GM12872 (cell line): ENCODE data around the gene MGAT5B.

Source experiments
- TF ChIP-seq, protein P1 (sequence below): IDR thresholded peaks from 3 replicates; pipeline ENCODE4 v1.5.1; 2011; ENCODE audit warnings: low read depth, mild to moderate bottlenecking, low read length, moderate library complexity; ENCODE audit not compliant: insufficient read depth

MGAT5B gene

DNA sequence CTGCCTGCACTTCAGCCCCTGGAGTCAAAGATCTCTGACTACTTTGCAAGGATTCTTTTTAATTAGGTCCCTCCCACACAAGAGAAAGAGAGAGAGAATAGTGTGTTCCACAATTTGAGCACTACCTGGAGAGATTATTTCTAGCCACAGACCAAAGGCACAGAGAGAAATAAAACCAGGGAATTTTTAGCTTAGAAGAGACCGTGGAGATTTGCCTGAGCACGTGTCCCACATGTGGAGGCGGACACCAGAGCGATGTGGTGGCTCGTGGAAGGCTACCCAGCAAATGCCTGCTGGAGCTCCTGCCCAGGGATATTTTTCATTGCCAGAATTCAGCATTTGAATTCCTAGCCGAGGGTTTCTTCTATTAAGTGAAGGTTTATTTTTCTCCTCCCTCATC, 50.6 kb downstream of the MGAT5B start:
- TF ChIP-seq, protein P1, sequence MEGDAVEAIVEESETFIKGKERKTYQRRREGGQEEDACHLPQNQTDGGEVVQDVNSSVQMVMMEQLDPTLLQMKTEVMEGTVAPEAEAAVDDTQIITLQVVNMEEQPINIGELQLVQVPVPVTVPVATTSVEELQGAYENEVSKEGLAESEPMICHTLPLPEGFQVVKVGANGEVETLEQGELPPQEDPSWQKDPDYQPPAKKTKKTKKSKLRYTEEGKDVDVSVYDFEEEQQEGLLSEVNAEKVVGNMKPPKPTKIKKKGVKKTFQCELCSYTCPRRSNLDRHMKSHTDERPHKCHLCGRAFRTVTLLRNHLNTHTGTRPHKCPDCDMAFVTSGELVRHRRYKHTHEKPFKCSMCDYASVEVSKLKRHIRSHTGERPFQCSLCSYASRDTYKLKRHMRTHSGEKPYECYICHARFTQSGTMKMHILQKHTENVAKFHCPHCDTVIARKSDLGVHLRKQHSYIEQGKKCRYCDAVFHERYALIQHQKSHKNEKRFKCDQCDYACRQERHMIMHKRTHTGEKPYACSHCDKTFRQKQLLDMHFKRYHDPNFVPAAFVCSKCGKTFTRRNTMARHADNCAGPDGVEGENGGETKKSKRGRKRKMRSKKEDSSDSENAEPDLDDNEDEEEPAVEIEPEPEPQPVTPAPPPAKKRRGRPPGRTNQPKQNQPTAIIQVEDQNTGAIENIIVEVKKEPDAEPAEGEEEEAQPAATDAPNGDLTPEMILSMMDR, result no peak

GRCh38 chr17:76920364-76921139, 52.3 kb downstream of the MGAT5B start:
- TF ChIP-seq, protein P1, result no peak

GRCh38 chr17:76921340-76922036, 53.3 kb downstream of the MGAT5B start:
- TF ChIP-seq, protein P1, result no peak

GRCh38 chr17:76922084-76922483, 53.9 kb downstream of the MGAT5B start:
- TF ChIP-seq, protein P1, result no peak

DNA sequence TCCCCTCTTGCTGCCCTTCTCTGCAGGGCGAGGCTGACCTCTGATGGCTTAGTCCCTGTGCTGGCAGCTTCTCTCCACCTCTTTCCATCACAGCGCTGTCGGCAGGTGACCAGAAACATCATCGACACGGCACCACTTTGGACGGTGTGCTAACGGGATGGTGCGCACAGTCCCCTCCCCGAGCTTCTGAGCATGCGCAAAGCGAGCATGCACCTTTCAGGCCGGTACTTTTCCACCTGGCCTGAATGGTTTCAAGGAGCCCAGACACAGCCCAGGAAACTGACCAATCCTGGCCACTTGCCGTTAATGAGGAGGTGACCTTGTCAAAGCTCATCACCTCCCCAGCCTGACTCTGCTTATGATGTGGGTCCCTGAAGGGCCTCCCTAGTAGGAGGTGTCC, 54.8 kb downstream of the MGAT5B start:
- TF ChIP-seq, protein P1, result no peak

GRCh38 chr17:76923491-76923890, 55.3 kb downstream of the MGAT5B start:
- TF ChIP-seq, protein P1, result no peak

- TF ChIP-seq, protein P1, result no peak
These were observed 56.4 kb downstream of the MGAT5B start for GRCh38 chr17:76924345-76925342.
